ENCODE measurements around the gene C2orf74.
"Not testable (repeated sequence)": the region's sequence is repeated elsewhere in the genome, so short reads cannot be mapped to it uniquely, and the experiment has no call there.

C2orf74 gene

DNA sequence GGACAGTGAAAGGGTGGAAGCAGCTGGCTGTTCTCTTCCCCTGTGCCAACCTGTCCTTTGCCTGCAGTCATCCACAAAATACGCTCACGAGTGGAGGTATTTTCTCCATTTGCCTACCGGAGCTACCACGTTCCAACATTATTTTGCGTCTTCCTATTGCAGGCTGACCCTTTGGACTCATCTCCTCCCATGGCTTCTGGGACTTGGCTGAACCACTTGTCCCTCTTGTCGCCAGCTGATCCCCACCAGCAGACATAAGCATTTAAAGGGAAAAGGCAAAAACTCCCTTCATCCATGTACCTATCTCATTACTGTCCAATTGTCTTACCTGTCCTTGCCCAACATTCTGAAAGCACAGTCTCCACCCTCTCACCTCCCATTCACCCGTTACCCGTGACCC is 13.0 kb downstream of the C2orf74 start:
- DNase-seq, result no peak

DNA sequence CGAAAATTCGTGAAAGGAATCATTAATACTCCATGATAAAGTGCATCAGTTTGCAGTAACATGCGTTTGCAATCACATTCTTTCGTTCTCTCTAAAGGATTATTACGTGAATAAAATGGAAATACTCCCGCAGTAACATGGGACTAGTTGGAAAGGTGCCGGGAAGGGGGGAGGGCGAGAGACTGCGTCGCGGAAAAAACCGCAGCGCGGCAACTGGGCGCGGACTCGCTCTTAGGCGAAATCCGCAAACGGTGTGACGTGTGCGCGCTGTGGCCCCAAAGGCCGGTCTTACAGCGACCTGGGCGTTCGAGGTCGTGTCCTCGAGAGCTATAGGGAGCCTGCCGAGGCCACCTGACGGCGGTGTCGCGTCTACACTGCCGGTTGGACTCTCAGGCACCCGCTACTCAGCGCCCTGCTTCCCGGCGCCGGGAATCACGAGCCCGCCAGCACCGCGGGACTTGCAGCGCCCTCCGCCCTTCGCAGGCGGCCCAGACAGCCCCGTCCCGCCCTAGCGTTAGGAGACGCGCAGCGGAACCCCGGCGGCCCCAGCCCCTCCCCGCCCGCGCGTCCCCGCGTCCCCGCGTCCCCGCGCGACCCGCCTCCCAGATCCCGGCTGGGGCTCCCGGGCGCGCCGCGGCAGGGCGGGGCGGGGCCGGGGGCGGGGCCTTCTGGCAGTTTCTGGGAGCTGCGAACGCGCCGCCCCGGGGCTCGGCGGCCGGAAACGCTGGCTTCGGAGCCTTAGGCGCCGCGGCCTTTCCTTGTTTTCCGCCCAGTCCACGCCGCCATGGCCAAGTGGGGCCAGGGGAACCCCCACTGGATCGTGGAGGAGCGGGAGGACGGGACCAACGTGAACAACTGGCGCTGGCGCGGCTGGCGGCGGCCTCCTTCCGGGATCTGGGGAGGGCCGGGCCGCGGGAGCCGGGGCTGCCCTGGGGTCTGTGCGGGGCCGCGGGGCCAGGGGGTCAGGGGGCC is 15.1 kb downstream of the C2orf74 start:
- peak; percentile 100 for DNase-seq

DNA sequence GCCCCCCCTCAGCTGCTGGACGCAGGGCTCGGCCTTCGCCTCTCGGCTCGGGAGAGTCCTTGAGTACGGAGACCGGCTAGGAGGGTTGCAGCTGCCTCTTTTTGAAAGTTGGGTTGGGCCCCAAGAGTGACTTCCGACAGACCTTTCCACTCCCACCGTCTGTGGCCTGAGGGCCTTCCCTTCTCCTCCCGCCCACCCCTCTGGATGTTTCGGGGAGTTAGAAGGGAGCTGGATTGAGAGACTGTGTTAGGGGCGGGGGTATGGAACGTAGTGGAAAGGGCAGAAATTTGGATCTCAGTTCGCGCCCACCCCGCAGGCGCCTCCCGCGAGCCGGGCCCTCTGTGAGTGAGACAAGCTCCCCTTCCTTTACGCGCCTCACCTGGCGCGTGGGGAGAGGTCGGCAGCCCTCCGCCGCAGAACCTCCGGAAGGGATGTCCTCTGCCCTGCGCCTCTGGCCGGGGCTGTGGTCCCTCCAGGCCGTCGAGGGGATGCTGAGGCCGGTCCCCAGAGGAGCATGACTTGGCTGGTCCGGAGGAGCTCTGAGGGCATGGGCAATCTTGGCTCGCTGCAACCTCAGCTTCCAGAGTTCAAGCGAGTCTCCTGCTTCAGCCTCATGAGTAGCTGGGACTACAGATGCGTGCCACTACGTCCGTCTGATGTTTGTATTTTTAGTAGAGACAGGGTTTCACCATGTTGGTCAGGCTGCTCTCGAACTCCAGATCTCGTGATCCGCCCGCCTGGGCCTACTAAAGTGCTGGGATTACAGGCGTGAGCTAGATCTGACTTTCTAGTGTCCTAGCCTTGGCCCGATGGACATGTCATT is 15.9 kb downstream of the C2orf74 start:
- no peak for DNase-seq

DNA sequence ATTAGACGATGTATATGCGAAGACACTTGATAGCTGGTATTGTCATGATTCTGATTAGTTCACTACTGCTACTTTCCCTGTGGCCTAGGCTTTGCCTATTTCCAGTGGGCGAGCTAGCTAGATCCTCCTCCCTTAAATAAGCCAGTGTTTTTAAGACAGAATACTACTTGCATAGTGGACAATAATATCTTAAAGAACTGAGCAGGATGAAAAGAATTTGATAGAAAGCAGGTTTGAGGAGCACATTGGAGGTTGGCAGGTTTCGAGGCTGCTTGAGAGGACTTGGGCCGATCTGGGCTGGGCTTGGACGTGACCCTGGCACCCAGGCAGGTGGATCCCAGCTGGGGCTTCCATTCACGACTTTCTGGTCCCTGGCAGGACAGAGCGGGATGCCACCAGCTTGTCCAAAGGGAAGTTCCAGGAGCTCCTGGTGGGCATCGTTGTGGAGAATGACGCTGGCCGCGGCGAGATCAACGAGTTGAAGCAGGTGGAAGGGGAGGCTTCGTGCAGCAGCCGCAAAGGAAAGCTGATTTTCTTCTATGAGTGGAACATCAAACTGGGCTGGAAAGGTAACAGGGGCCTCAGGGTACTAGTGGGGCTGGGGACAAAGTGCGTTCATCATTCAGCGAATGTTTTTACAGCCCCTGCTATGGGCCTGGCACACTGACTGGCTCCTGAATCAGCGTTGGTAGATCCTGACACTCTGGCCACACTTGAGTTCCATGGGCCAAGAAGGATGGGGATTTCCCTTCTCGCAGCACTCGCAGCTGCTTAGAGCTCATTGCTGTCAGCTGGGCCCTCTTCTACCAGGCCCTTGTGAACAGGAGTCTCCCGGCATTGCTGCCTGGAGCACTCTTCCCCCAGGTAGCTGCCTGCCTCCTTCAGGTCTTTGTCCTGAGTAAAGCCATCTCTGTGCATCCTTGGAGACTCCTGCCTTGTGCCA is 16.9 kb downstream of the C2orf74 start:
- no peak for DNase-seq

DNA sequence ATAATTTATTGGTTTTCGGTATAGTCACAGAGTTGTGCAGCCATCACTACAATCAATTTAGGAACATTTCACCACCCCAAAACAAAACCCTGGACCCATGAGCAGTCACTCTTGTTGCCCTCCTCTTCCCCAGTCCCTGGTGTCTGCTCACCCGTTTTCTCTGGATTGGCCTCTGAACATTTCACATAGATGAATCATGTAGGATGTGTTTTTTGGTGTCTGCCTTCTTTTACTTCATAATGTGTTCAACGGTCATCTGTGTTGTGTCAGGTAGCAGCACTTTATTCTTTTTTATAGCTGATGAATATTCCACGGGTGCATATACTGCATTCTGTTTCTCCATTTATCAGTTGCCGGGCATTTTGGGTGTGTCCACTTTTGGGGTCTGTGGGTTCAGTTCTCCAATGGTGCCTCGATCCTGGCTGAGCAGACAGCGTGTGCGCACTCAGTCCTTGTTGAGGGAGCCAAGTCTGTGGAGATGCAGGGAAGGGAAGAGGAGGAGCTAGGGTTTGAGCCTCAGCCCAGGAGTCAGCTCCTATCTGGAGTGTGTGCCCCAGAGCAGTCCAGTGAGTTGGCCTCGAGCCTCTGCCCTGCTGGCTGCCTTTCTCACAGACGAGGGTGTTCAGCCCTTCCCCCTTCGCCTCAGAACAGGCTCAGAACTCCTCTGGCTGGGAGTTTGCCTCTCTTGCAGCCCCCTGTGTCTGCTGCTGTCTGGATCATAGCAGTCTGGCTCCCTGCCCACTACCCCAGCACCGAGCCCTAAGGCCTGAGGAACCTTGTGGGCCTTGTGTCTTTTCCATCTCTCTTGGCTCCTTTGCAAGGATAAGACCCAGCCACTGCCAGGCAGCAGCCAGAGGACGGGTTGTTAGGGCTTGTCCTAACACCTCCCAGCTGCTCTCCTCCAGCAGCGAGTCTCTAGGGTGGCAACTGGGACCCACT is 18.0 kb downstream of the C2orf74 start:
- no peak for DNase-seq

DNA sequence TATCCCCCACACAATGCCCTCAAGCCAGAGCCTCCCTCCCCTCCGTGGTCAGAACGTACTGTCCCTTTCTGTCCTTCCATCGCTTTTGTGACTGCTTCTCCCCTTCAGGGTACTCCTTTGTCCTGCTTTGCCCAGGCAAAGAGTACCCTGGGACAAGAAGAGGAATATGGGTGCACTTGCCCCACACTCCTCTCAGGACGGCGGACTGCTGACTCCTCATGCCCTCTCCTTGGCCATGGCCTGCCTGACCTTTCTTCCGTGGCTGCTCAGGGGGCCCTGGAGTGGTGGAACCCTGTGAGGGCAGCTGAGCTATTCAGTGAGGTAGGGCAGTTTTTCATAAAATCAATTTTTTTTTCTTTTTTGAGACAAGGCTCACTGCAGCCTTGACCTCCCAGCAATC is 18.7 kb downstream of the C2orf74 start:
- DNase-seq, result no peak

DNA sequence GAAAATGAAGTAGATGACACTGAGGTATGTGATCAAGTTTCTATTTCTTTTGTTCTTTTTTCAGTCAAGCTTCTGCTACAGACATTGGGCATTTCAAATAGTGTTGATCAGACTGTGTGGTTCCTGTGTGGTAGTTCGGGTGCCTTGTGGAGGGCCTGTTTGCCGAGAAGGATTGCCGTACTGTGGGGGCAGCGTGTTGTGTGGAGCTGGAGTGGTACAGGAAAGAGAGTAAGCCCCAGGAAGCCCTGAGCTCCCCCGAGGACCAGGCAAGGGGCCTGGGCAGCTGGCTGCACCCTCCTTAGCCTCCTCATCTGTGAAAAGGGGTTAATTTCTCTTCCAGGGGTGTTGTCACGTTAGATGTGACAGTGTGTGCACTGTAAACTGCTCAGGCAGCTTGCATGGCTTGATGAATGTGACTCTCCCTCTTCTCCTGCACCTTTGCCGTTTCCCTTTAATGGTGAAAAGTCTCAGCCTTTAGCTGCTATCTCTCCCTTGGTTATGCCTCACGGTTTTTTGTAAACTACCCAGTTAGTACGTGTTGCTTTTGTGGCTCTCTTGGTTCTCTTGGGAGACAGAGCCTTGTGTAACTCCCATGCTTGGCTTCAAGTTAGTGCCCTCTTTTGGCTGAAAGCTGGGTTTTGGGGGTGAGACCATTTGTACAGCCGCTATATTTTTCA is 19.5 kb downstream of the C2orf74 start:
- DNase-seq, result no peak

DNA sequence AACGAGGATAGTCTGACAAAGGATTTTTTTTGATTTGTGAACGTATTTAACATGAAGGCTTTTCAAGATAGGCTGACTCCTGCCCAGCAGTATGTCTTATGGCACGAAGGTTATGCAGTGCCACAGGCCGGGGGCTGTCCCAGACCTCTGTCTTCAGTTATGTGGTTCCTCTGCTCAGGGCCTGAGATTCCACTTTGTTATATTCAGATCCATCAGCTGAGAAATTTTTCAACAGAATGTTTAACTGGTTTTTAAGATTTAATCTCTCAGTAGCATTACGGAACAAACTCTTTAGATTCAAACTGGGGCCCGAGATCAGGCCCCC is 20.0 kb downstream of the C2orf74 start:
- DNase-seq, result no peak

DNA sequence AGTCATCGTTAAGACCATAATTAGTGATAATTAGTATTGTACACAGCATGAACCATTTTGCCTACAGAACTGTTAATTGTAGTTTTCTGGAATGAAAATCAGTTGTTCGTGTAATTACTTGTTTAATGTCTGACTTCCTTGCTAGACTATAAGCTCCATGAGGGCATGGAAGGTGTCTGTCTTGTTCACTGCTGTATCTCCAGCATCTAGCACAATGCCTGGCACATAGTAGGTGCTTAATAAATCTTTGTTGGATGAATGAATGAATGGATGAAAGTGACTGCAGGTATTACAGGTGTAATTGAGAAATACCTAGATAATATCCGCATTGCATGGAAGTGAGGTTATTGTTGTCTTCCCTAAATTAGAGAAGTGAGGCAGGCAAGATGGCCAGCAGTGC is 21.8 kb downstream of the C2orf74 start:
- no peak for DNase-seq

DNA sequence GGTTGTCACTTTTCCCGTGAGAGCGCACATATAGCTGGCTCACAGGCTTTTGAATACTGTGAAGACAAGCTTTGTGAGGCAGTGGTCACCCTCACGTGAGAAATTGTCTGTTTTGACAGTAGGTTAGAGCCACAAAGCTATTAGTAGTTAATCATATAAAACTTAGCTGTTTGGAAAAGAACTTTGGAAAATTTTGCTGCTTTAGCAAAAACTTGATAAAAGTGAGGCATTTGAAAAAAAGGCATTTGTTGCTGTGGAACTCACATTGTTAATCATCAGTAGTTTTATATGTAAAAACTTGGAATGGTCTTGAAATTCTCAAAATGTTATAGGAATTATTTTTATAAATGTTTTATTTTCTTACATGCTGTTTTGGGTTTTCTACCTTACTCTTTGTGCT is 22.3 kb downstream of the C2orf74 start:
- no peak for DNase-seq

DNA sequence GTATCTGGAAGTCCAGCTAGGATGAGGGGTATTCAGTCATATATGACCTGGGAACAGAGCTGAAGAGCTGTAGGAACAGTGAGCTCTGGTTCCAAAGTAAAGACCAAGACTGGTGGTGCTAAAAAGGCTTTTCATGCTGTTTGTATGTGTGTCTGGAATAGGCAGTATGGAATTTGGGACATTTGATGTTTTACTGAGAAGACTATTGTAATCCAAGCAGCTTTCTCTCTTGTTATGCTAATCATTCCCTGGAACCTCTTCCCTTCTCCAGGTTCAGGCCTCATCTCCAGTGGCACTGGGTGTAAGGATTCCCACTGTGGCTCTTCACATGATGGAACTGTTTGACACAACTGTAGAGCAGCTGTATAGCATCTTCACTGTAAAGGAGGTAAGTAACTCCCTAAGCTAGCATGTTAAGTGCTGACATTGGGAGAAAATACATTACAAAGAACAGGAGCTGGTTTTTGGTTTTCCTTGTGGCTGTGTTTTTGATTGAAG is 23.3 kb downstream of the C2orf74 start:
- DNase-seq, result no peak

DNA sequence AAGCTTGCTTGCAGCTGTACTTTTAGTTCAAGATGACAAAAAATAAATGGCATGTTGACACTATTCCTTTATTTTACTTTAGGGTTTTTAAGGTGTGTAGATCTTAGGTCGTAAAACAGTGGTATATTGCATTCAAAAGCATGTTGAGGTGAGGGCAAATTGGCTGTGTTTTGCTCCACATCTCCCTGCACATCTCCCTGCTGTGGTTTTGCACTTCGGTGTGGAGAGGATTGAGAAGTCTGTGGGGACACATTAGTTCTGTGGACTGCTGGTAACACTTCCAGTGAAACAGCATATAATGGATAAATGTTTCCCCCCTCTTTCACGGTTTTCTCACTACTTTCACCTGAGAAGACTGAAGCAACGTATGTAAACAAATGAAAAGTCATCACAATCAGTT is 25.1 kb downstream of the C2orf74 start:
- no peak for DNase-seq

DNA sequence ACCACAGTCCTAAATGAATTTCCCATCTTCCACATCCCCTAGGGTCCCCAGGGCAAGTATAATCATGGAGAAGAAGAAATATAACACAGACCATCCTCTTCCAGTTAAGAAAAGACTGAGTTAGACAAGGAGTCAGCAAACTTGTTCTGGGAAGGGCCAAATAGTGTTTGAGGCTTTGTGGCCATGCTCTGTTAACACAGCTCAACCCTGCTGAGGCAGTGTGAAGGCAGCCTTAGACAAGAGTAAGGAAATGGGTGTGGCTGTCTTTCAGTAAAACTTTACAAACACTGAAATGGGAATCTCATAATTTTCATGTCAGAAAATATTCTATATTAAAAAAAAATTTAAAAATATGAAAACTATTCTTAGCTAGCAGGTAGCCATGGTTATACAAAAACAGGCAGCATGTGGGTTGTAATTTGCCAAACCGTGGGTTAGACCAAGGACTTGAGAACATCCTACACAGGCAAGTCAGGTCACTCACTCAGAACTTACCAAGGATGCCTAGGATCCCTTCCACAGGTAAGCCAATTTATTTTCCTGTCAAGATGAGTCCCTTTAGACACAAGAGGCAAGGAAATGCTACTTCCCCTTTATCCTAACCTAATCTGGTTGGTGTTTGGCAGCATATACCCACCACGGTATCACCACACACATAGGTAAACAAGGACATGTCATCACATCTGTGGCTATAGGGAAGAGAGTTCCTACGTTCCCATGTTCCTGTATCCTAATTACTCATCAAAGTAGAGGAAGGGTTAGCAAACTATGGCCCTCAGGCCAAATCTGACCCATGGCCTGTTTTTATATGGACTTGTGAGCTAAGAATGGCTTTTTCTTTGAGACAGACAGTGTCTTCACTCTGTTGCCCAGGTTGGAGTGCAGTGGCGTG is 31.9 kb downstream of the C2orf74 start:
- no peak for DNase-seq

DNA sequence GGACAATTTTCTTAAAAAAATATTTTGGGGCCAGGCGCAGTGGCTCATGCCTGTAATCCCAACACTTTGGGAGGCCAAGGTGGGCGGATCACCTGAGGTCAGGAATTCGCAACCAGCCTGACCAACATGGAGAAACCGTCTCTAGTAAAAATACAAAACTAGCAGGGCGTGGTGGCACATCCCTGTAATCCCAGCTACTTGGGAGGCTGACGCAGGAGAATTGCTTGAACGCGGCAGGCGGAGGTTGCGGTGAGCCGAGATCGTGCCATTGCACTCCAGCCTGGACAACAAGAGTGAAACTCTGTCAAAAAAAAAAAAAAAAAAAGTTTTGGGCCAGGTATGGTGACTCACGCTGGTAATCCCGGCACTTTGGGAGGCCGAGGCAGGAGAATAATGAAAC is 32.7 kb downstream of the C2orf74 start:
- not testable (repeated sequence) for DNase-seq

DNA sequence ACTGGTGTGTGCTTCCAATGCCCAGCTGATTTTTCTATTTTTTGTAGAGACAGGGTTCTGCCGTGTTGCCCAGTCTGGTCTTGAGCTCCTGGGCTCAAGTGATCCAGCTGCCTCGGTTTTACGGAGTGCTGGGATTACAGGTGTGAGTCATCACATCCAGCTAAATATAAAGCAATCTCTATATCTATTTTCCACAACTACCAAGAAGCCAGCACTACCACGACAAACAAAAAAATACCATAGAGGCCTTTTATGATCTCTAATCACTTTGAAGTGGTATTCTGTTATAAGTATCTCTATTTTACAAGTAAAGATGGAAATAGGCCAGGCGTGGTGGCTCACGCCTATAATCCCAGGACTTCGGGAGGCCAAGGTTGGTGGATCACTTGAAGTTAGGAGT is 34.7 kb downstream of the C2orf74 start:
- DNase-seq, result no peak

DNA sequence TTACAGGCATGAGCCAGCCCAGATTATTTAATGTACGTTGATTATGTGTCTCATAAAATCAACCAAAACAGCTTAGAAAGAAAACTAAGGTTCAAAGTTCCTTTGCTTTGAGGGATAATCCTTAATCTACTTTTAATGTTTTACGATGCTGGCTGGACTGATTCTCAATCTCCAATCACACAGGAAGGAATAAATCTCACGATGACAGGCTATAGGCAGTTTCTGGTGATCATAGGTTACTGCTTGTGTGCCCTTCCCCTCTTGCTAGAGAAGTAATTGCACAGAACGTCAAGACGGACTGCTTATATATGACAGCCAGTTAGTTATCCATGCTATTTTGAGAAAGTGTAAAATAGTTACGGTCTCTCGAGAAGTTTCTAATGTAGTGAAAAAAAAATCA is 43.1 kb downstream of the C2orf74 start:
- DNase-seq, result no peak

DNA sequence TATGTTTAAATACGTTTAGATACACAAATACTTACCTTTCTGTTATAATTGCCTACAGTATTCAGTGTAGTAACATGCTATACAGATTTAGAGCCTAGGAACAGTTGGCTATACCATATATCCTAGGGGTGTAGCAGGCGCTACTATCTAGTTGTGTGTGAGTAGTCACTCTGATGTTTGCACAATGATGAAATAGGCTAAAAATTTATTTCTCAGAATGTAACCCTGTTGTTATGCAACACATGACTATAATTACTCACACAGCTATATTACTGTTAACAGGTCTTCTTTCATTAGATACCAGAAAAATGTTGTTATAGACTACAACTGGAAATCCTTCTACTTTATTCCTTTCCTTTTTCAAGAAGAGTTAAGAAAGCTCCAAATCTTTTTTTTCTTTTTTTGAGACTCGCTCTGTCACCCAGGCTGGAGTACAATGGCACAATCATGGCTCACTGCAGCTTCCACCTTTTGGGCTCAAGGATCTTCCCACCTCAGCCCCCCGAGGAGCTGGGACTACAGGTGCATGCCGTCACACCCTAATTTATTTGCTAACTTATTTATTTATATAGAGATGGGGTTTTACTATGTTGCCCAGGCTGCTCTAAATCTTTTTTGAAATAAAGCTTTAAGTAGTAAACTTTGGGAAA is 48.5 kb downstream of the C2orf74 start:
- DNase-seq, result no peak

DNA sequence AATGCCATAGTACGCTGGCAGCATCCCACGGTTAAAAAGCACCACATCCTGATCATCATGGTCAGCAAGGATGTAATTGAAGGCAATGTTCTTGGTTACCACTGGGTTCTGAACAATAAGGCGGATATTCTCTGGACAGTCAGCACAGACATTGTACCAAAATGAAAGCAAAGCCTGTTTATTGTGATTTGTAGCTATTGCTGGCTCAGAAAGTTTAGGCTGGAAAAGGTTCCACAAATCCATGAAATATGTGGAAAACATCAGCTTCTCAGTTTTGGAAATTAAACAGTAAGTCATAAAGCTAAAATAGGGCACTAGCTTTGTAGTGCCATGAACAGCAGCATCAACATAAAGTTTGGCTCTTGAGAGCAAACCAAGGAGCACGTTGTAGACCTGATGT is 52.2 kb downstream of the C2orf74 start:
- no peak for DNase-seq
